ENCODE data around the gene UBE2J2. TPM values are rescaled to one million over a fixed set of nuclear protein-coding genes. Genes with fewer than 3 reads are reported as not detected.

UBE2J2 gene
- total and polyA plus RNA-seq, 2 of the 13 experiments (the other 11 are each of a cell fraction or from before 2014, with no cell fraction given) = 25.4 to 29.4 TPM

GRCh38 chr1:1304331-1305299, 31.0 kb upstream of the UBE2J2 start (continued):
- no peak for TF ChIP-seq ZNF337 (CRISPR knock-in tag; IDR thresholded peaks at IDR 0.05; ENCODE audit: borderline replicate concordance, low read depth)
- no peak for TF ChIP-seq E2F2 (CRISPR knock-in tag; IDR thresholded peaks at IDR 0.05; ENCODE audit: borderline replicate concordance)
- TF ChIP-seq BCLAF1 (IDR thresholded peaks at IDR 0.05) = no peak
- no peak for TF ChIP-seq ZBTB20 (CRISPR knock-in tag; IDR thresholded peaks at IDR 0.05; ENCODE audit: borderline replicate concordance, low read depth)
- no peak for TF ChIP-seq ZNF225 (CRISPR knock-in tag; IDR thresholded peaks at IDR 0.05)
- TF ChIP-seq ZNF350 (CRISPR knock-in tag; IDR thresholded peaks at IDR 0.05; ENCODE audit: borderline replicate concordance, low read depth) = no peak
- 0 out of 2 replicates have a peak, but pooled peaks have one; percentile 27 for TF ChIP-seq ZNF780A (CRISPR knock-in tag; IDR thresholded peaks at IDR 0.05)
- TF ChIP-seq HMG20A (CRISPR knock-in tag; IDR thresholded peaks at IDR 0.05; ENCODE audit: borderline replicate concordance) = no peak
- no peak; the same call in 1 of the 2 replicates for TF ChIP-seq POLR2G (IDR thresholded peaks at IDR 0.05; ENCODE audit: low read depth, low read length)
- TF ChIP-seq PLSCR1 (CRISPR knock-in tag; IDR thresholded peaks at IDR 0.05; ENCODE audit: borderline replicate concordance) = no peak
- no peak for TF ChIP-seq TFAP4 (IDR thresholded peaks at IDR 0.05; ENCODE audit: borderline replicate concordance, low read depth)
- no peak for TF ChIP-seq HNRNPLL (IDR thresholded peaks at IDR 0.05; ENCODE audit: low read depth, low read length, poor library complexity, severe bottlenecking)
- no peak for TF ChIP-seq ZNF260 (CRISPR knock-in tag; IDR thresholded peaks at IDR 0.05; ENCODE audit: borderline replicate concordance, low read depth)
- no peak for TF ChIP-seq ZNF614 (CRISPR knock-in tag; IDR thresholded peaks at IDR 0.05; ENCODE audit: borderline replicate concordance)
- no peak for TF ChIP-seq DDIT3 (CRISPR knock-in tag; IDR thresholded peaks at IDR 0.05)
- TF ChIP-seq DNMT3B (CRISPR knock-in tag; conservative IDR thresholded peaks at IDR 0.05) = 0 out of 2 replicates have a peak, but pooled peaks have one; percentile 25
- peak; percentile 35 for TF ChIP-seq ZNF121 (CRISPR knock-in tag; IDR thresholded peaks at IDR 0.05)
- no peak for TF ChIP-seq NR2F6 (IDR thresholded peaks at IDR 0.05)
- TF ChIP-seq NR2F6 (CRISPR knock-in tag; IDR thresholded peaks at IDR 0.05) = no peak
- no peak for TF ChIP-seq ZNF766 (CRISPR knock-in tag; IDR thresholded peaks at IDR 0.05; ENCODE audit: borderline replicate concordance)
- no peak for TF ChIP-seq ZNF747 (CRISPR knock-in tag; IDR thresholded peaks at IDR 0.05; ENCODE audit: borderline replicate concordance)
- no peak for TF ChIP-seq NFIB (CRISPR knock-in tag; IDR thresholded peaks at IDR 0.05; ENCODE audit: borderline replicate concordance)
- TF ChIP-seq KLF15 (CRISPR knock-in tag; IDR thresholded peaks at IDR 0.05; ENCODE audit: borderline replicate concordance) = no peak

Measured in HepG2 (cell line).